Fibroblast of lung (primary cell): ENCODE data around the gene EFR3B.

Experiments used
- EZH2 ChIP-seq: IDR thresholded peaks from 2 replicates; pipeline ENCODE4 v1.5.1; 2012; ENCODE audit warnings: low read length, control low read depth, mild to moderate bottlenecking; ENCODE audit errors: missing control alignments
- TF ChIP-seq, protein P1 (sequence below), 2 donors: IDR thresholded peaks in 1 of 2; conservative IDR thresholded peaks in 1 of 2; 1 replicate in 1 of 2; 2 replicates in 1 of 2; pipeline ENCODE4 v1.5.1; 2011 to 2012; ENCODE audit warnings: low read length in 2 of 2, control low read depth in 1 of 2, inconsistent platforms in 1 of 2, low read depth in 1 of 2, mild to moderate bottlenecking in 1 of 2

DNA sequence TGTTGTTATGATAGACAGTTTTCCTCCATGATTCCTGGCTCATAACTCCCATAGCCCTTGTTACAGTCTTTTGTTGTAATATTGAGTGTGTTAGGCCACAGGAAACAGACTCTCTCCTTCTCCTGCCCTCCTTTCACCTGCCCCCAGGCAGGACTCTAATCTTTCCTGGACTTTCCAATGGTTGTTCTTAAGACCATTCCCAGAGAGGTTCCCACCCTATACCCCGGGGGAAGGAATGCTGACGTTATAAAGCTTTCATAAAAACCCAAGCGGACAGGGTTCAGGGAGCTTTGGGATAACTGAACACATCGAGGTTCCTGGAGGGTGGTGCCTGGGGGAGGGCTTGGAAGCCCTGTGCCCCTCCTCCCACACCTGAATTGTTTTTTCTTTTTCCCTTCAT is 2.8 kb upstream of the EFR3B start:
- TF ChIP-seq, protein P1, sequence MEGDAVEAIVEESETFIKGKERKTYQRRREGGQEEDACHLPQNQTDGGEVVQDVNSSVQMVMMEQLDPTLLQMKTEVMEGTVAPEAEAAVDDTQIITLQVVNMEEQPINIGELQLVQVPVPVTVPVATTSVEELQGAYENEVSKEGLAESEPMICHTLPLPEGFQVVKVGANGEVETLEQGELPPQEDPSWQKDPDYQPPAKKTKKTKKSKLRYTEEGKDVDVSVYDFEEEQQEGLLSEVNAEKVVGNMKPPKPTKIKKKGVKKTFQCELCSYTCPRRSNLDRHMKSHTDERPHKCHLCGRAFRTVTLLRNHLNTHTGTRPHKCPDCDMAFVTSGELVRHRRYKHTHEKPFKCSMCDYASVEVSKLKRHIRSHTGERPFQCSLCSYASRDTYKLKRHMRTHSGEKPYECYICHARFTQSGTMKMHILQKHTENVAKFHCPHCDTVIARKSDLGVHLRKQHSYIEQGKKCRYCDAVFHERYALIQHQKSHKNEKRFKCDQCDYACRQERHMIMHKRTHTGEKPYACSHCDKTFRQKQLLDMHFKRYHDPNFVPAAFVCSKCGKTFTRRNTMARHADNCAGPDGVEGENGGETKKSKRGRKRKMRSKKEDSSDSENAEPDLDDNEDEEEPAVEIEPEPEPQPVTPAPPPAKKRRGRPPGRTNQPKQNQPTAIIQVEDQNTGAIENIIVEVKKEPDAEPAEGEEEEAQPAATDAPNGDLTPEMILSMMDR (conservative IDR thresholded peaks at IDR 0.05 in 1 of 2, IDR thresholded peaks at IDR 0.05 in 1 of 2; ENCODE audit: low read depth in 1 of 2, low read length in 2 of 2) = no peak
- no peak for TF ChIP-seq EZH2
